HG03565 (cell line): ENCODE results near the gene RPS18.

Experiments
- ATAC-seq: cut with Tn5 transposase; IDR thresholded peaks from one replicate; pipeline ENCODE4 v1.9.1; 2021; ENCODE audit warnings: mild to moderate bottlenecking, moderate library complexity; ENCODE audit not compliant: unreplicated experiment

The RPS18 gene

GRCh38 chr6:33288921-33289783 lies 17.3 kb downstream of the RPS18 start, which contains the start of the genes PFDN6 and WDR46:
PFDN6 (plus strand) TSS chr6:33289601; CDS start chr6:33289857, 256 bp downstream.
WDR46 (minus strand) TSS chr6:33289239; CDS start chr6:33289170, 69 bp downstream.
- peak; percentile 70 for ATAC-seq

GRCh38 chr6:33289784-33290315 lies 18.0 kb downstream of the RPS18 start:
- peak; percentile 11 for ATAC-seq

- no peak for ATAC-seq
Measured at GRCh38 chr6:33290459-33290858, 18.6 kb downstream of the RPS18 start.

GRCh38 chr6:33292996-33293682 lies 21.3 kb downstream of the RPS18 start:
- ATAC-seq = no peak

- no peak for ATAC-seq
Measured at GRCh38 chr6:33294086-33294823, 22.4 kb downstream of the RPS18 start.

- ATAC-seq = no peak
Measured at GRCh38 chr6:33295621-33296369, 23.9 kb downstream of the RPS18 start.

- ATAC-seq = no peak
Measured at GRCh38 chr6:33296797-33297405, 25.0 kb downstream of the RPS18 start.

- ATAC-seq = no peak
Measured at GRCh38 chr6:33297406-33297955, 25.6 kb downstream of the RPS18 start.

- no peak for ATAC-seq
Measured at GRCh38 chr6:33297956-33298772, 26.3 kb downstream of the RPS18 start.

GRCh38 chr6:33298773-33299236 lies 26.9 kb downstream of the RPS18 start, which contains the start of gene RGL2:
RGL2 (minus strand) TSS chr6:33298942; CDS start chr6:33298610, 332 bp downstream.
- ATAC-seq = no peak

- peak; percentile 77 for ATAC-seq
Measured at GRCh38 chr6:33299237-33299944, 27.5 kb downstream of the RPS18 start.

- ATAC-seq = no peak
Measured at GRCh38 chr6:33301877-33302276, 30.0 kb downstream of the RPS18 start.

- no peak for ATAC-seq
Measured at GRCh38 chr6:33304216-33304615, 32.3 kb downstream of the RPS18 start.

GRCh38 chr6:33305052-33305451 lies 33.2 kb downstream of the RPS18 start:
- ATAC-seq = no peak

- ATAC-seq = no peak
Measured at GRCh38 chr6:33306356-33306755, 34.5 kb downstream of the RPS18 start.

- no peak for ATAC-seq
Measured at GRCh38 chr6:33312361-33313104, 40.7 kb downstream of the RPS18 start.

GRCh38 chr6:33313105-33313708 lies 41.3 kb downstream of the RPS18 start:
- peak; percentile 9 for ATAC-seq
